Measurements from ENCODE around the gene TRPM5. TPM values are rescaled to one million over a fixed set of nuclear protein-coding genes. Genes with fewer than 3 reads are reported as not detected.

The TRPM5 gene
- total RNA-seq, 4 donors from 2014 or later, result 8.1 to 24.2 (median 16.3) TPM

GRCh38 chr11:2440646-2441045, 3.7 kb downstream of the TRPM5 start:
- Histone ChIP-seq H3K27me3 (no peaks in the 10 kb centered on the region), H3K27ac (peak overlapping the region in 1 of 4 donors; percentile 44), H3K9me3 (no peaks in the 10 kb centered on the region), H3K36me3 (no peaks in the 10 kb centered on the region), H3K4me3 (no peak overlapping the region), H3K4me1 (peaks cover 0 to 24% (median 4%) of the 10 kb centered on the region in 4 donors)
- TF ChIP-seq CTCF (IDR thresholded peaks at IDR 0.05), result no peak
- TF ChIP-seq POLR2A (IDR thresholded peaks at IDR 0.05), result no peak
- no peak for DNase-seq

- no peaks in the 10 kb centered on the region for H3K9me3 ChIP-seq
- no peak overlapping the region for H3K27ac ChIP-seq
- no peak overlapping the region for H3K4me3 ChIP-seq
- no peak for TF ChIP-seq POLR2A (IDR thresholded peaks at IDR 0.05)
- no peak for TF ChIP-seq CTCF (IDR thresholded peaks at IDR 0.05)
- H3K36me3 ChIP-seq, result no peaks in the 10 kb centered on the region
- H3K4me1 ChIP-seq, result peaks cover 0 to 24% (median 3%) of the 10 kb centered on the region in 4 donors
- no peak for DNase-seq
- no peaks in the 10 kb centered on the region for H3K27me3 ChIP-seq
These were observed 4.5 kb downstream of the TRPM5 start for GRCh38 chr11:2439820-2440219.

DNA sequence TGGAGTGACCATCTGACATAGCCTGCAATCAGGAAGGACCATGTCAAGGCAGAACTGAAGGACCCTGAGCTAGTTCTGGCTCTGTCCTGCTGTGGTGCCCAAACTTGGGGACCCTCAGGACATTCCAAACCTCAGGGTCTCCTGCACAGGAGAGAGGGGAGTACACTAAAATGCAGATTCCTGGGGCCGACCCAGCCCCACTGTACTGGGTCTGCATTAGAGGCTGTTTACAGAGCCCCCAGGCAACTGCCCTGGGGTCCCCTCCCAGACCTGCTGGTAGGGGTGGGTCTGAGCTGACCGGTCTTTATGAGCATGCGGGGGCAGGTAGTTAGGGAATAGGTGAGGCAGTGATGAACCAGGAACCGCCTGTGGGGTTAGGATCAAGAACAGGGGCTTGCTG, 6.8 kb downstream of the TRPM5 start:
- DNase-seq, result peak in 1 of 3 donors; percentile 18
- no peak for TF ChIP-seq POLR2A (IDR thresholded peaks at IDR 0.05)
- TF ChIP-seq CTCF (IDR thresholded peaks at IDR 0.05), result no peak
- no peak overlapping the region for H3K4me3 ChIP-seq
- H3K27me3 ChIP-seq, result no peaks in the 10 kb centered on the region
- no peaks in the 10 kb centered on the region for H3K9me3 ChIP-seq
- H3K36me3 ChIP-seq, result no peaks in the 10 kb centered on the region
- H3K4me1 ChIP-seq, result peaks cover 0 to 15% (median 0%) of the 10 kb centered on the region in 4 donors
- no peak overlapping the region for H3K27ac ChIP-seq

- peak in 1 of 3 donors; percentile 37 for DNase-seq
- H3K9me3 ChIP-seq, result no peaks in the 10 kb centered on the region
- no peaks in the 10 kb centered on the region for H3K36me3 ChIP-seq
- TF ChIP-seq CTCF (IDR thresholded peaks at IDR 0.05) (no peak), POLR2A (IDR thresholded peaks at IDR 0.05) (no peak)
- no peak overlapping the region for H3K27ac ChIP-seq
- peaks cover 0 to 10% (median 0%) of the 10 kb centered on the region in 4 donors for H3K4me1 ChIP-seq
- no peaks in the 10 kb centered on the region for H3K27me3 ChIP-seq
- no peak overlapping the region for H3K4me3 ChIP-seq
These were observed 7.7 kb downstream of the TRPM5 start for GRCh38 chr11:2436521-2437031.

DNA sequence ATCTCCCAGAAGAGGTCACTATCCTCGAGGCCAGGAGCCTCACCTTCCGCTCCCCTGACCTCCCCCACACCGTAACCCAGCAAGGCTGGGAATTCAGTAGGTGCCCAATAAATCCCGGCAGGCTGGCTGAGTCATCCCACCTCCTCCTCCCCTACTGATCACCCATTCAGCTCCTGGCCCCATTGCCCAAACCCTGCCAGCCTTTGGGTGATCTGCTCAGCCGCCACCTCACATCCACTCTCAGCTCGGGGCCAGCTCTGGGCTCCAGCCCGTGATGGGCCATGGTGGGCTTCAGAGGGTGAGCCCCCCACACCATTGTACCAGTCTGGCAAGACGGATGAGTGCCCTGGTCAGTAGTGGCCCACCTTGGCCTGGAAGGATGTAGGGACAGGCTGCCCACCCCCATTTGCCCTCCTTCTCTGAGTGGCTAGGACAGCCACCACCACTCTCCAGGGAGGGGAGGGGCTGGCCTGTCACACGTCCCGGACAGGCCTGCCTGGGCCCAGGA, 8.2 kb downstream of the TRPM5 start:
- Histone ChIP-seq H3K9me3 (no peaks in the 10 kb centered on the region), H3K36me3 (no peaks in the 10 kb centered on the region), H3K4me1 (peaks cover 0 to 4% (median 0%) of the 10 kb centered on the region in 4 donors), H3K27me3 (no peaks in the 10 kb centered on the region), H3K27ac (no peak overlapping the region), H3K4me3 (no peak overlapping the region)
- no peak for TF ChIP-seq CTCF (IDR thresholded peaks at IDR 0.05)
- TF ChIP-seq POLR2A (IDR thresholded peaks at IDR 0.05), result no peak
- DNase-seq, result peak in 1 of 3 donors; percentile 22

Data from Peyer's patch (tissue), 4 donors.